ENCODE data around the gene EXOSC9. TPM values are rescaled to one million over a fixed set of nuclear protein-coding genes. Genes with fewer than 3 reads are reported as not detected.

The EXOSC9 gene
- total RNA-seq, 1 donor from 2014 or later: 15.8 TPM

DNA sequence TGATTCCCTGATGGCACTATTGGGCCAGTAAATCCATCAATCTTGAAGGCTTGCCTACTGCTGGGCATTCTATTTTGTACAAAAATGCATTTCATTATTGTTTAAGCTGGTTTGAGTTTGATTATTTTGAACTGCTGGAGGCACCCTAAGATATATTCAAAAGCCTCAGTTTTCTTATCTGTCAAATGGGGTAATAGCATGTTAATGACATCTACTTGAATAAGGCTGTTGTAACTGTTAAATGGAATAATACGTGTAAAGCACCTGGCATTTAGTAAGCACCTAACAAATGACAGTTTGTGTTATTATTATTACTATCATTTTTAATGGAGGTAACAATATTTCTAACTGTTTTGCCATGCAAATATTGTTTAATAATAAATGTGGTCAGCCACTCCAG lies 29.3 kb upstream of the EXOSC9 start:
- TF ChIP-seq, protein P1, sequence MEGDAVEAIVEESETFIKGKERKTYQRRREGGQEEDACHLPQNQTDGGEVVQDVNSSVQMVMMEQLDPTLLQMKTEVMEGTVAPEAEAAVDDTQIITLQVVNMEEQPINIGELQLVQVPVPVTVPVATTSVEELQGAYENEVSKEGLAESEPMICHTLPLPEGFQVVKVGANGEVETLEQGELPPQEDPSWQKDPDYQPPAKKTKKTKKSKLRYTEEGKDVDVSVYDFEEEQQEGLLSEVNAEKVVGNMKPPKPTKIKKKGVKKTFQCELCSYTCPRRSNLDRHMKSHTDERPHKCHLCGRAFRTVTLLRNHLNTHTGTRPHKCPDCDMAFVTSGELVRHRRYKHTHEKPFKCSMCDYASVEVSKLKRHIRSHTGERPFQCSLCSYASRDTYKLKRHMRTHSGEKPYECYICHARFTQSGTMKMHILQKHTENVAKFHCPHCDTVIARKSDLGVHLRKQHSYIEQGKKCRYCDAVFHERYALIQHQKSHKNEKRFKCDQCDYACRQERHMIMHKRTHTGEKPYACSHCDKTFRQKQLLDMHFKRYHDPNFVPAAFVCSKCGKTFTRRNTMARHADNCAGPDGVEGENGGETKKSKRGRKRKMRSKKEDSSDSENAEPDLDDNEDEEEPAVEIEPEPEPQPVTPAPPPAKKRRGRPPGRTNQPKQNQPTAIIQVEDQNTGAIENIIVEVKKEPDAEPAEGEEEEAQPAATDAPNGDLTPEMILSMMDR (IDR thresholded peaks at IDR 0.05): no peak
- no peaks in the 10 kb centered on the region for H3K36me3 Mint-ChIP-seq (ENCODE audit: low read depth)
- H3K27ac Mint-ChIP-seq (ENCODE audit: unreplicated experiment): no peak overlapping the region
- no peak for DNase-seq (ENCODE audit: low spot score)
- H3K4me3 Mint-ChIP-seq (ENCODE audit: unreplicated experiment): no peak overlapping the region
- H3K9me3 Mint-ChIP-seq (ENCODE audit: low read depth): no peaks in the 10 kb centered on the region
- peaks cover 16% of the 10 kb centered on the region for H3K27me3 Mint-ChIP-seq (ENCODE audit: low read depth)
- H3K4me1 Mint-ChIP-seq (ENCODE audit: low read depth): no peaks in the 10 kb centered on the region

DNA sequence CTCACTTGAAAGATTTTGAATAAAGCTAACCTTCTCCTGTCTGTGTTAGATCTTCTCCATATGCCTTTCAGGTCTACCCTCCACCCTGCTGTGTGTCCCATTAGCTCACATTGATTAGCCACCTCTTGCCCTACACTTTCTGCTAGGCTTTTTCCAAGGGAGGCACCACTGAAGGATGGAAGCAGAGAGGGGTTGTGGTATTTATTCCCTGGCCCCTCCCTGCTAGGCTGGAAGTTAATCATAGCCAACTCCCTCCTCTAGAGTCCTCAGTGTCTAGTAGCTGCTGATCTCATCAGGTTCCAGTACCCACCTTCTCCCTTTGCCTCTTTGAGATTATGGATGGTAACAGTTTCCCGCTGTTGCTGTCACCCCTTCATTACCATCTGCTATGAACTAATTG lies 27.2 kb upstream of the EXOSC9 start:
- H3K27me3 Mint-ChIP-seq (ENCODE audit: low read depth): peaks cover 14% of the 10 kb centered on the region
- TF ChIP-seq, protein P1 (IDR thresholded peaks at IDR 0.05): no peak
- H3K36me3 Mint-ChIP-seq (ENCODE audit: low read depth): no peaks in the 10 kb centered on the region
- H3K4me1 Mint-ChIP-seq (ENCODE audit: low read depth): no peaks in the 10 kb centered on the region
- no peaks in the 10 kb centered on the region for H3K9me3 Mint-ChIP-seq (ENCODE audit: low read depth)
- DNase-seq (ENCODE audit: low spot score): no peak
- no peak overlapping the region for H3K4me3 Mint-ChIP-seq (ENCODE audit: unreplicated experiment)
- no peak overlapping the region for H3K27ac Mint-ChIP-seq (ENCODE audit: unreplicated experiment)

DNA sequence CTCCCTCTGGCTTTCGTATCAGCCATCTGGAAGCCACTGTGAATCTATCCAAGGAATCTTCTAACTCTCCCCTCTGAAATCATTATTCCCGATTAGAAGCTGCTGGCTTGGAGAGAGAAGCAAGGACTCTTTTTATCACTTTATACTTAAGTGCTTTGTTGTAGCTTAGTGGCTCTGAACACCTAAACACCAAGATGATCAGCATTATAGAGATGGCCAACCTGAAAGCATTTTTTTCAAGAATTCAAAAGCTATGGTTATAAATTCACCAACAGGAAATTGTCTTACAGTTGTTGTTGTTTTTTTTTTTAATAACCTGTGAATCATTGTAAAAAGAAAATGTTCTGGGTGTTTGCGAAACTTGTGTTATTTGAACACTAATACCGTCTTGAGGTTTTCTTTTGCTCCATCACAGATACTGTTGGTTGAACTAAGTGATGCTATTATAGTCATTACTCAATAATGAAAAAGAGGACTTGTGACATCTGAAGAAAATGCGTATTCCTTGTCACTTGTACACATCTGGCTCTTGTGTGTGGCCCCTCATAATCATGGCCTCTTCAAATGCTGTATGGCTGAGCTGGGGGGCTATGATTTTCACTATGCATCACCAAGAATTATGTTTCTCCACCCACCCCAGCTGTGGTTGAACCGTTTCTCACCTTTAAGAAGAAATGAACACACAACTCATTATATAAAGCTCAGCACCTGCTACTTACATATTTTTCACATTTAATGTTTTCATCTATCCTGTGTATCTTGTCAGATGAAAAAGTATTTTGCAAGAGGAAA lies 24.3 kb upstream of the EXOSC9 start:
- TF ChIP-seq, protein P1 (IDR thresholded peaks at IDR 0.05): no peak
- H3K27me3 Mint-ChIP-seq (ENCODE audit: low read depth): peaks cover 1% of the 10 kb centered on the region
- H3K4me3 Mint-ChIP-seq (ENCODE audit: unreplicated experiment): no peak overlapping the region
- H3K27ac Mint-ChIP-seq (ENCODE audit: unreplicated experiment): no peak overlapping the region
- H3K9me3 Mint-ChIP-seq (ENCODE audit: low read depth): no peaks in the 10 kb centered on the region
- DNase-seq (ENCODE audit: low spot score): no peak
- no peaks in the 10 kb centered on the region for H3K4me1 Mint-ChIP-seq (ENCODE audit: low read depth)
- no peaks in the 10 kb centered on the region for H3K36me3 Mint-ChIP-seq (ENCODE audit: low read depth)

DNA sequence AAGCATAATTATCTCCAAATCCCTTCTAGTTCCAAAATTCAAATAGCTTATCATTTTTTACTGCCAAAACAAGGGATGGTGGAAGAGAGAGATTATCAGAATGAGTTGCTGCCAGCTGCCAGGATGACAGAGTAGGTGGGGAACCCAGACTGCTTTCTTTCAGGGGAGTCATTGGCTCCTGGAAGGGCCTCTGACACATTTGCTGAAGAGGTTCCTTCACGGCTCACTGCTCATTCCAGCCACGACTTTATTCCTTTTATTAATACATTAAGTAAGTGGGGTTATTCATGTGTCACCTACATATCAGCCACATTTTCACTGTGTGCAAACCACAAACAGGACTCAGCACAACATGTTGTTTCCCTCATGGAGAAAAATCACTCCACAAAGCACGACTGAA lies 23.5 kb upstream of the EXOSC9 start:
- Mint-ChIP-seq H3K27me3 (ENCODE audit: low read depth) (peaks cover 1% of the 10 kb centered on the region), H3K4me3 (ENCODE audit: unreplicated experiment) (no peak overlapping the region), H3K9me3 (ENCODE audit: low read depth) (no peaks in the 10 kb centered on the region), H3K36me3 (ENCODE audit: low read depth) (no peaks in the 10 kb centered on the region), H3K4me1 (ENCODE audit: low read depth) (no peaks in the 10 kb centered on the region), H3K27ac (ENCODE audit: unreplicated experiment) (no peak overlapping the region)
- no peak for DNase-seq (ENCODE audit: low spot score)
- TF ChIP-seq, protein P1 (IDR thresholded peaks at IDR 0.05): no peak

DNA sequence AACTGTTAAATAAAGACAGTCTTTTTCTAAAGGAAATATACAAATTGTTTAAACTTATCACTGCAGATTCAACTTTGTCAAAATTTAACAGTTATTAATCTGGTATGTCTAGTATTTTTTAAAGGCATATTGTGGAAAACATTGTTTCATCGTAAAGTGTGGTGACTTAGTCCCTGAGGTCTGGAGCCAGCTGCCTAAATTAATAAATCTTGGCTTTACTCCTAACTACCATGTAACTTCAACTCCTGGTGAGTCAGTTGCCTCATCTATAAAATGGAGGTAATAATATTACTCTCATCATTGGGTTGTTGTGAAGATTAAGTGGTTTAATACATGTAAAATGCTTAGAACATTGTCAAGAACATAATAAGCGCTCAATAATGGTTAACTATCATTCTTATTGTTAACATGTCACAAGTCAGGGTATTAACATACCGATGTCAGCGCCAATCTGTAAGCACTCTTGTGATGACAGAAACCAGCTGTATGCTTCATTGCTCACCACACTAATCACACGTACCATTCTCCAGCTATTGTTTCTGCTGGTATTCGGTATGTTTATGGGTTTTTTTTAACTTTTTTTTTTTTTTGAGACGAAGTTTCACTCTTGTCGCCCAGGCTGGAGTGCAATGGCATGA lies 22.0 kb upstream of the EXOSC9 start:
- TF ChIP-seq, protein P1 (IDR thresholded peaks at IDR 0.05): no peak
- H3K4me3 Mint-ChIP-seq (ENCODE audit: unreplicated experiment): no peak overlapping the region
- H3K9me3 Mint-ChIP-seq (ENCODE audit: low read depth): peaks cover 9% of the 10 kb centered on the region
- no peaks in the 10 kb centered on the region for H3K27me3 Mint-ChIP-seq (ENCODE audit: low read depth)
- no peak overlapping the region for H3K27ac Mint-ChIP-seq (ENCODE audit: unreplicated experiment)
- no peak for DNase-seq (ENCODE audit: low spot score)
- H3K4me1 Mint-ChIP-seq (ENCODE audit: low read depth): peaks cover 8% of the 10 kb centered on the region
- H3K36me3 Mint-ChIP-seq (ENCODE audit: low read depth): peaks cover 1% of the 10 kb centered on the region
